Psoas muscle (tissue), 8 donors: ENCODE results near the gene CAPN2. TPM values are rescaled to one million over a fixed set of nuclear protein-coding genes. Genes with fewer than 3 reads are reported as not detected.

Experiments used
- ATAC-seq, 4 donors: fragments of 200-7000 bp; cut with Tn5 transposase; one replicate each; pipeline ENCODE4 v1.9.1; 2020; ENCODE audit warnings: moderate library complexity in 3 of 4, mild to moderate bottlenecking in 2 of 4
- DNase-seq, 2 donors: peaks; one replicate each; pipeline ENCODE4 v3.0.0-alpha.2; 2020
- H3K27ac ChIP-seq: fragments of 200-600 bp; one replicate; pipeline ENCODE4 v1.8.0; 2022
- H3K27me3 ChIP-seq, 3 donors: fragments of 200-600 bp in 1 of 3; one replicate each; pipeline versions ENCODE4 v1.6.1 to v1.8.0; 2013 to 2022; ENCODE audit warnings: low read length in 2 of 3, mild to moderate bottlenecking in 2 of 3, moderate library complexity in 1 of 3; ENCODE audit not compliant: insufficient read depth in 3 of 3
- H3K36me3 ChIP-seq, 2 donors: fragments of 200-600 bp in 1 of 2; one replicate each; pipeline versions ENCODE4 v1.6.1 to v1.8.0; 2013 to 2022; ENCODE audit warnings: low read depth in 1 of 2, mild to moderate bottlenecking in 1 of 2, moderate library complexity in 1 of 2; ENCODE audit not compliant: insufficient read depth in 1 of 2
- H3K4me1 ChIP-seq: fragments of 200-600 bp; one replicate; pipeline ENCODE4 v1.8.0; 2022
- H3K4me3 ChIP-seq: fragments of 200-600 bp; one replicate; pipeline ENCODE4 v1.8.0; 2022; ENCODE audit warnings: mild to moderate bottlenecking
- H3K9me3 ChIP-seq: fragments of 200-600 bp; one replicate; pipeline ENCODE4 v1.8.0; 2022
- CTCF ChIP-seq: fragments of 200-600 bp; IDR thresholded peaks from one replicate; pipeline ENCODE4 v1.8.0; 2022; ENCODE audit warnings: antibody characterized with exemption
- WGBS, 3 donors: extraction: QIAGEN DNeasy Blood & Tissue Kit; methylation state at CpG; one replicate each; pipeline versions ENCODE4 v1.1.6 to v1.1.7; 2013; 5-methylcytosine and 5-hydroxymethylcytosine counted together
- intact Hi-C, 2 donors: fragments of 100-400 bp; cut with DNase I; formaldehyde crosslinking; loops; one replicate each; pipeline versions ENCODE4 v1.11.0 to v1.14.2; 2022
- polyA plus RNA-seq, 3 donors: library from polyadenylated mRNA; stranded (reverse); fragments of 200-250 nt; gene quantifications; one replicate each; pipeline ENCODE4 v1.2.3, GENCODE V29; 2013
- total RNA-seq, 4 donors: library from RNA; stranded (reverse); fragmentation: NEBNext Ultra II Directional in 2 of 4; extraction: Animal tissue kit (Norgen Biotek cat#: 25700) in 2 of 4; gene quantifications; one replicate each; pipeline versions ENCODE4 v1.2.1 to v1.2.4, GENCODE V29; 2021 to 2023
- donor health status: healthy with polysubstance abuse.
- donor health status: DM: no; HTN: no; CAD: no; lungs with moderate emphysema.
- donor health status: Bipolar disorder and iron deficiency.
- donor health status: healthy.
- donor health status: DM: yes; HTN: yes; CAD: no.
- donor health status: DM: no; HTN: no; CAD: no.
- donor health status: DM: no; HTN: no; CAD: no.
- donor health status: DM: yes; HTN: yes; CAD: no.

Gene CAPN2
- total and polyA plus RNA-seq, 7 donors, result 47.6 to 157 (median 105) TPM

DNA sequence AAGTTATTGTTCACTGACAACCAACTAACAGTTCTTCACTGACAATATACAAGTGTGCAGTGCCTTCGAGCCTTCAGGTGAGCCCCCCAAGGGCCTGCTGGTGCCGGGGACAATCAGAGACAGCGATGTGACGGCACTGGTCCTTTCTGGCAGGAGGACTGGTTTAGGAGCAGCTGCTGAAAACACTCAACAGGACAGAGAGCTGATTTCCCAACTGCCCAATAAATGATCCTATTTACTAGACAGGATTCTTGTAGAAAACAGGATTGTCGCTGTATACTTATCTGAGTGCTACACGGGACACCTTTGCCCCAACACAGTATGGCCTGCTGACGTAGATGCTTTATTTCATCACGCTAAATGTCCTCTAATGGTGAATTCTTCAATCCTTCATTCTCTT is 68.0 kb downstream of the CAPN2 start:
- DNase-seq, result no peak
- Histone ChIP-seq H3K9me3 (no peaks in the 10 kb centered on the region), H3K4me3 (no peak overlapping the region), H3K27ac (no peak overlapping the region), H3K36me3 (peaks cover 2 to 99% of the 10 kb centered on the region in 2 donors), H3K4me1 (no peaks in the 10 kb centered on the region), H3K27me3 (no peaks in the 10 kb centered on the region)
- intact Hi-C loops, result no loop called here
- 74 to 91% (median 75%) methylated on average over 8 of the region's 8 CpGs for WGBS, 3 donors
- TF ChIP-seq CTCF, result no peak
- ATAC-seq, result peak in 1 of 4 donors; percentile 30

GRCh38 chr1:223780949-223781348 is 68.6 kb downstream of the CAPN2 start:
- Histone ChIP-seq H3K27me3 (no peaks in the 10 kb centered on the region), H3K4me1 (no peaks in the 10 kb centered on the region), H3K36me3 (peaks cover 2 to 99% of the 10 kb centered on the region in 2 donors), H3K9me3 (no peaks in the 10 kb centered on the region), H3K4me3 (no peak overlapping the region), H3K27ac (no peak overlapping the region)
- DNase-seq (no peak), ATAC-seq (no peak)
- WGBS, 3 donors, result 61 to 75% (median 66%) methylated on average over 6 of the region's 6 CpGs
- intact Hi-C loops, result no loop called here
- no peak for TF ChIP-seq CTCF

GRCh38 chr1:223783676-223784075 is 71.3 kb downstream of the CAPN2 start:
- intact Hi-C loops, result no loop called here
- no peak for DNase-seq
- Histone ChIP-seq H3K4me1 (no peaks in the 10 kb centered on the region), H3K9me3 (no peaks in the 10 kb centered on the region), H3K27ac (no peak overlapping the region), H3K4me3 (no peak overlapping the region), H3K27me3 (no peaks in the 10 kb centered on the region), H3K36me3 (peaks cover 4 to 95% of the 10 kb centered on the region in 2 donors)
- no peak for TF ChIP-seq CTCF
- no peak for ATAC-seq
- 36 to 94% (median 45%) methylated on average over 1 of the region's 1 CpG for WGBS, 3 donors

- no peaks in the 10 kb centered on the region for H3K27me3 ChIP-seq
- no peak for ATAC-seq
- H3K9me3 ChIP-seq, result no peaks in the 10 kb centered on the region
- no peak for DNase-seq
- no peak for TF ChIP-seq CTCF
- peaks cover 4 to 95% of the 10 kb centered on the region in 2 donors for H3K36me3 ChIP-seq
- 82 to 88% (median 83%) methylated on average over 4 of the region's 4 CpGs for WGBS, 3 donors
- H3K4me1 ChIP-seq, result no peaks in the 10 kb centered on the region
- intact Hi-C loops, result no loop called here
- no peak overlapping the region for H3K4me3 ChIP-seq
- H3K27ac ChIP-seq, result no peak overlapping the region
Measured at GRCh38 chr1:223784541-223784940, 72.2 kb downstream of the CAPN2 start.

DNA sequence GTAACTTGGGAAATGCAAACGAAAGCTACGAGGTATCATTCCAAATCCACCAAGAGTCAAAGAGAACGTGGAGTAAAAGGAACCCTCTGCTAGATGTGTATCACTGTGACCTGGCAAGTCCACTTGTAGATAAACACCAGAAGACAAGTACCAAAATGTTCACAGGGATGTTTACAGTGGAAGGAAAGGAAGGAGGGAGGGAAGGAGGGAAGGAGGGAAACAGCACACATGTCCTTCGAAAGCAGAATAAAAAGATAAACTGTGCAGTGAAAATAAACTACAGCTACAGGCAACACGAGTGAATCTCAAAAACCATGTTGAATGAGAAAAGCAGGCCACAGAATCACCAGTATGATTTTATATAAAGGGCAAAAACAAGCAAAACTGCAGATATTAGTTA is 73.5 kb downstream of the CAPN2 start:
- ATAC-seq (no peak), DNase-seq (no peak)
- Histone ChIP-seq H3K27me3 (no peaks in the 10 kb centered on the region), H3K9me3 (no peaks in the 10 kb centered on the region), H3K27ac (no peak overlapping the region), H3K4me1 (no peaks in the 10 kb centered on the region), H3K4me3 (no peak overlapping the region), H3K36me3 (peaks cover 4 to 93% of the 10 kb centered on the region in 2 donors)
- WGBS, 3 donors, result 79 to 85% (median 83%) methylated on average over 5 of the region's 5 CpGs
- no peak for TF ChIP-seq CTCF
- intact Hi-C loops, result no loop called here
